Gastroesophageal sphincter (tissue), 3 donors: ENCODE results near the gene ZNF878.

Experiments used
- EP300 ChIP-seq: sonication (generic); formaldehyde crosslinking; IDR thresholded peaks from one replicate; pipeline ENCODE4 v1.6.1; 2017; ENCODE audit warnings: antibody characterized with exemption, mild to moderate bottlenecking
- POLR2AphosphoS5 ChIP-seq: sonication (generic); formaldehyde crosslinking; IDR thresholded peaks from one replicate; pipeline ENCODE4 v1.6.1; 2017; ENCODE audit warnings: antibody characterized with exemption
- TF ChIP-seq, protein P1 (sequence below), 4 experiments: fragments of 200-600 bp in 2 of 4; fragments of 450-650 bp in 2 of 4; sonication (generic) in 1 of 4; IDR thresholded peaks; one replicate each; pipeline ENCODE4 v1.5.1; 2017 to 2019; ENCODE audit warnings: antibody characterized with exemption in 4 of 4, mild to moderate bottlenecking in 2 of 4, moderate library complexity in 2 of 4

DNA sequence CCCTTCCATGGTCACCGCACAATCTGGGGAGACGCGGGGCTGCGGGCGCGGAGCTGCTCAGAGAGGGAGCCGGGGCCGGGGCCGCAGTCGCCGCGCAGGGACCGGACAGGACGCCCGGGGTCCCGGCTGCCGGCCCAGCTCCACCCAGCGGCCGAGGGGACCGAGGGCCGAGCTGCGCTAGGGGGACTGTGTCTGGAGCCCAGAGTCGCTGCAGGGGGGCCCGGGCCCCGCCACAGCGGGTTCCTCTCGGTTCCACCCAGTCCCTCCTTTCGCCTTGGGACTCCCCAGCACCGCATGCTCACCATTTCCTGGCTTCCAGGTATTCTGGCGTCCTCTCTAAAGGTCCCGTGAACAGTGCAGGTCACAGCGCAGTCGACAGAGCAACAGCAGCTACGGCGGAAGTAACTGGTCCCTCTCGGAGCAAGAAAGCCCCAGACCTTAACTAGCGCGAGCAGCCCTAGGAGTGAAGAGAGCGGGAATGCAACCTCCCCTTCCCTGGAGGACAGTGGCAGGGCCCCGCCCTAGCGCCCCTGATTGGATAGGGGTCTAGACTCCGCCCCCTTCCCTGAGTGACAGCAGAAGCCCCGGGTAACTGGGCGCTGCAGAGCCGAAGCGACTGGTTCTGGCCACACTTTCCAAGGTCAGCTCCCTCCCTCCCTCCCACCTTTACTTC lies at the start of gene ZNF878:
- TF ChIP-seq, protein P1, sequence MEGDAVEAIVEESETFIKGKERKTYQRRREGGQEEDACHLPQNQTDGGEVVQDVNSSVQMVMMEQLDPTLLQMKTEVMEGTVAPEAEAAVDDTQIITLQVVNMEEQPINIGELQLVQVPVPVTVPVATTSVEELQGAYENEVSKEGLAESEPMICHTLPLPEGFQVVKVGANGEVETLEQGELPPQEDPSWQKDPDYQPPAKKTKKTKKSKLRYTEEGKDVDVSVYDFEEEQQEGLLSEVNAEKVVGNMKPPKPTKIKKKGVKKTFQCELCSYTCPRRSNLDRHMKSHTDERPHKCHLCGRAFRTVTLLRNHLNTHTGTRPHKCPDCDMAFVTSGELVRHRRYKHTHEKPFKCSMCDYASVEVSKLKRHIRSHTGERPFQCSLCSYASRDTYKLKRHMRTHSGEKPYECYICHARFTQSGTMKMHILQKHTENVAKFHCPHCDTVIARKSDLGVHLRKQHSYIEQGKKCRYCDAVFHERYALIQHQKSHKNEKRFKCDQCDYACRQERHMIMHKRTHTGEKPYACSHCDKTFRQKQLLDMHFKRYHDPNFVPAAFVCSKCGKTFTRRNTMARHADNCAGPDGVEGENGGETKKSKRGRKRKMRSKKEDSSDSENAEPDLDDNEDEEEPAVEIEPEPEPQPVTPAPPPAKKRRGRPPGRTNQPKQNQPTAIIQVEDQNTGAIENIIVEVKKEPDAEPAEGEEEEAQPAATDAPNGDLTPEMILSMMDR (IDR thresholded peaks at IDR 0.05), result no peak
- peak; percentile 86 for TF ChIP-seq POLR2AphosphoS5
- TF ChIP-seq EP300, result no peak
